GM12878 (cell line): Measurements from ENCODE around the gene PRR18. TPM values are rescaled to one million over a fixed set of nuclear protein-coding genes. Genes with fewer than 3 reads are reported as not detected.

Experiments used
- BHLHE40 ChIP-seq, 2 experiments: fragments of 450-650 bp in 1 of 2; IDR thresholded peaks; 2 replicates each; pipeline ENCODE4 v1.6.1; 2011 to 2017; ENCODE audit warnings: low read depth in 2 of 2, borderline replicate concordance in 1 of 2, improper control_type of control experiment in 1 of 2, low read length in 1 of 2, mild to moderate bottlenecking in 1 of 2
- CHD4 ChIP-seq: fragments of 200-600 bp; sonication (generic); IDR thresholded peaks from 2 replicates; pipeline ENCODE4 v1.6.1; 2016; ENCODE audit warnings: mild to moderate bottlenecking
- IKZF2 ChIP-seq, 2 experiments: fragments of 450-650 bp; IDR thresholded peaks; 2 replicates each; pipeline ENCODE4 v1.6.1; 2017; ENCODE audit warnings: mild to moderate bottlenecking in 2 of 2, moderate library complexity in 2 of 2
- KAT2A ChIP-seq: conservative IDR thresholded peaks from 2 replicates; pipeline ENCODE4 v1.6.1; 2011; ENCODE audit warnings: low read depth, low read length; ENCODE audit not compliant: control insufficient read depth
- KLF5 ChIP-seq: fragments of 450-650 bp; IDR thresholded peaks from 2 replicates; pipeline ENCODE4 v1.6.1; 2014; ENCODE audit warnings: mild to moderate bottlenecking; ENCODE audit not compliant: partially characterized antibody
- MEF2B ChIP-seq: fragments of 450-650 bp; IDR thresholded peaks from 2 replicates; pipeline ENCODE4 v1.6.1; 2018; ENCODE audit warnings: mild to moderate bottlenecking, moderate library complexity; ENCODE audit not compliant: partially characterized antibody, poor library complexity, severe bottlenecking
- NFYB ChIP-seq: IDR thresholded peaks from 2 replicates; pipeline ENCODE4 v1.6.1; 2011; ENCODE audit warnings: low read depth, mild to moderate bottlenecking, low read length, improper control_type of control experiment, moderate library complexity; ENCODE audit not compliant: insufficient read depth
- SREBF2 ChIP-seq: IDR thresholded peaks from 2 replicates; pipeline ENCODE4 v1.6.1; 2012; ENCODE audit warnings: mild to moderate bottlenecking, low read length
- polyA plus RNA-seq, 11 experiments: library from polyadenylated mRNA; depleted of rRNA in 4 of 11; unstranded in 6 of 11; stranded (reverse) in 5 of 11; fragments of >200 nt; fragmentation: Nextera tagmentation in 4 of 11; fragmentation: Illumina TruSeq in 1 of 11; extraction: Ambion mirVana in 4 of 11; extraction: Trizol in 1 of 11; gene quantifications; 1 replicate in 1 of 11; 2 replicates in 10 of 11; pipeline versions ENCODE4 v1.2.1 to v1.2.3, GENCODE V29; 2011 to 2016; ENCODE audit warnings: inconsistent platforms in 2 of 11, missing spikeins in 2 of 11, low read depth in 1 of 11
- total RNA-seq, 4 experiments: library from RNA; depleted of rRNA in 3 of 4; stranded (reverse); fragments of >200 nt in 3 of 4; fragmentation: Illumina TruSeq in 1 of 4; extraction: Trizol in 1 of 4; gene quantifications; 2 replicates each; pipeline versions ENCODE4 v1.2.1 to v1.2.3, GENCODE V29; 2013 to 2021
- TF ChIP-seq, protein P1 (sequence below): fragments of 450-650 bp; IDR thresholded peaks from 2 replicates; pipeline ENCODE4 v1.6.1; 2017; ENCODE audit warnings: mild to moderate bottlenecking, moderate library complexity
- TF ChIP-seq, protein P2 (sequence below): fragments of 450-650 bp; IDR thresholded peaks from 2 replicates; pipeline ENCODE4 v1.6.1; 2017; ENCODE audit warnings: mild to moderate bottlenecking, moderate library complexity
- TF ChIP-seq, protein P3 (sequence below): fragments of 450-650 bp; formaldehyde crosslinking; IDR thresholded peaks from 2 replicates; pipeline ENCODE4 v1.4.0; 2020; ENCODE audit warnings: mild to moderate bottlenecking, moderate library complexity
- TF ChIP-seq, protein P4 (sequence below): IDR thresholded peaks from 2 replicates; pipeline ENCODE4 v1.6.1; 2011; ENCODE audit warnings: mild to moderate bottlenecking, low read depth, low read length, moderate library complexity; ENCODE audit not compliant: insufficient replicate concordance

PRR18 gene
- total and polyA plus RNA-seq, 10 of the 15 experiments (the other 5 are each of a cell fraction or from before 2014, with no cell fraction given): 0.13 to 8.2 (median 1.6) TPM

GRCh38 chr6:166351715-166352285 lies 43.6 kb upstream of the PRR18 start (continued):
- TF ChIP-seq, protein P1, sequence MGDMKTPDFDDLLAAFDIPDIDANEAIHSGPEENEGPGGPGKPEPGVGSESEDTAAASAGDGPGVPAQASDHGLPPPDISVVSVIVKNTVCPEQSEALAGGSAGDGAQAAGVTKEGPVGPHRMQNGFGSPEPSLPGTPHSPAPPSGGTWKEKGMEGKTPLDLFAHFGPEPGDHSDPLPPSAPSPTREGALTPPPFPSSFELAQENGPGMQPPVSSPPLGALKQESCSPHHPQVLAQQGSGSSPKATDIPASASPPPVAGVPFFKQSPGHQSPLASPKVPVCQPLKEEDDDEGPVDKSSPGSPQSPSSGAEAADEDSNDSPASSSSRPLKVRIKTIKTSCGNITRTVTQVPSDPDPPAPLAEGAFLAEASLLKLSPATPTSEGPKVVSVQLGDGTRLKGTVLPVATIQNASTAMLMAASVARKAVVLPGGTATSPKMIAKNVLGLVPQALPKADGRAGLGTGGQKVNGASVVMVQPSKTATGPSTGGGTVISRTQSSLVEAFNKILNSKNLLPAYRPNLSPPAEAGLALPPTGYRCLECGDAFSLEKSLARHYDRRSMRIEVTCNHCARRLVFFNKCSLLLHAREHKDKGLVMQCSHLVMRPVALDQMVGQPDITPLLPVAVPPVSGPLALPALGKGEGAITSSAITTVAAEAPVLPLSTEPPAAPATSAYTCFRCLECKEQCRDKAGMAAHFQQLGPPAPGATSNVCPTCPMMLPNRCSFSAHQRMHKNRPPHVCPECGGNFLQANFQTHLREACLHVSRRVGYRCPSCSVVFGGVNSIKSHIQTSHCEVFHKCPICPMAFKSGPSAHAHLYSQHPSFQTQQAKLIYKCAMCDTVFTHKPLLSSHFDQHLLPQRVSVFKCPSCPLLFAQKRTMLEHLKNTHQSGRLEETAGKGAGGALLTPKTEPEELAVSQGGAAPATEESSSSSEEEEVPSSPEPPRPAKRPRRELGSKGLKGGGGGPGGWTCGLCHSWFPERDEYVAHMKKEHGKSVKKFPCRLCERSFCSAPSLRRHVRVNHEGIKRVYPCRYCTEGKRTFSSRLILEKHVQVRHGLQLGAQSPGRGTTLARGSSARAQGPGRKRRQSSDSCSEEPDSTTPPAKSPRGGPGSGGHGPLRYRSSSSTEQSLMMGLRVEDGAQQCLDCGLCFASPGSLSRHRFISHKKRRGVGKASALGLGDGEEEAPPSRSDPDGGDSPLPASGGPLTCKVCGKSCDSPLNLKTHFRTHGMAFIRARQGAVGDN: 0 out of 2 replicates have a peak, but pooled peaks have one; percentile 23
- TF ChIP-seq, protein P2, sequence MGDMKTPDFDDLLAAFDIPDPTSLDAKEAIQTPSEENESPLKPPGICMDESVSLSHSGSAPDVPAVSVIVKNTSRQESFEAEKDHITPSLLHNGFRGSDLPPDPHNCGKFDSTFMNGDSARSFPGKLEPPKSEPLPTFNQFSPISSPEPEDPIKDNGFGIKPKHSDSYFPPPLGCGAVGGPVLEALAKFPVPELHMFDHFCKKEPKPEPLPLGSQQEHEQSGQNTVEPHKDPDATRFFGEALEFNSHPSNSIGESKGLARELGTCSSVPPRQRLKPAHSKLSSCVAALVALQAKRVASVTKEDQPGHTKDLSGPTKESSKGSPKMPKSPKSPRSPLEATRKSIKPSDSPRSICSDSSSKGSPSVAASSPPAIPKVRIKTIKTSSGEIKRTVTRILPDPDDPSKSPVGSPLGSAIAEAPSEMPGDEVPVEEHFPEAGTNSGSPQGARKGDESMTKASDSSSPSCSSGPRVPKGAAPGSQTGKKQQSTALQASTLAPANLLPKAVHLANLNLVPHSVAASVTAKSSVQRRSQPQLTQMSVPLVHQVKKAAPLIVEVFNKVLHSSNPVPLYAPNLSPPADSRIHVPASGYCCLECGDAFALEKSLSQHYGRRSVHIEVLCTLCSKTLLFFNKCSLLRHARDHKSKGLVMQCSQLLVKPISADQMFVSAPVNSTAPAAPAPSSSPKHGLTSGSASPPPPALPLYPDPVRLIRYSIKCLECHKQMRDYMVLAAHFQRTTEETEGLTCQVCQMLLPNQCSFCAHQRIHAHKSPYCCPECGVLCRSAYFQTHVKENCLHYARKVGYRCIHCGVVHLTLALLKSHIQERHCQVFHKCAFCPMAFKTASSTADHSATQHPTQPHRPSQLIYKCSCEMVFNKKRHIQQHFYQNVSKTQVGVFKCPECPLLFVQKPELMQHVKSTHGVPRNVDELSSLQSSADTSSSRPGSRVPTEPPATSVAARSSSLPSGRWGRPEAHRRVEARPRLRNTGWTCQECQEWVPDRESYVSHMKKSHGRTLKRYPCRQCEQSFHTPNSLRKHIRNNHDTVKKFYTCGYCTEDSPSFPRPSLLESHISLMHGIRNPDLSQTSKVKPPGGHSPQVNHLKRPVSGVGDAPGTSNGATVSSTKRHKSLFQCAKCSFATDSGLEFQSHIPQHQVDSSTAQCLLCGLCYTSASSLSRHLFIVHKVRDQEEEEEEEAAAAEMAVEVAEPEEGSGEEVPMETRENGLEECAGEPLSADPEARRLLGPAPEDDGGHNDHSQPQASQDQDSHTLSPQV: no peak
- TF ChIP-seq KLF5: no peak
- TF ChIP-seq, protein P3, sequence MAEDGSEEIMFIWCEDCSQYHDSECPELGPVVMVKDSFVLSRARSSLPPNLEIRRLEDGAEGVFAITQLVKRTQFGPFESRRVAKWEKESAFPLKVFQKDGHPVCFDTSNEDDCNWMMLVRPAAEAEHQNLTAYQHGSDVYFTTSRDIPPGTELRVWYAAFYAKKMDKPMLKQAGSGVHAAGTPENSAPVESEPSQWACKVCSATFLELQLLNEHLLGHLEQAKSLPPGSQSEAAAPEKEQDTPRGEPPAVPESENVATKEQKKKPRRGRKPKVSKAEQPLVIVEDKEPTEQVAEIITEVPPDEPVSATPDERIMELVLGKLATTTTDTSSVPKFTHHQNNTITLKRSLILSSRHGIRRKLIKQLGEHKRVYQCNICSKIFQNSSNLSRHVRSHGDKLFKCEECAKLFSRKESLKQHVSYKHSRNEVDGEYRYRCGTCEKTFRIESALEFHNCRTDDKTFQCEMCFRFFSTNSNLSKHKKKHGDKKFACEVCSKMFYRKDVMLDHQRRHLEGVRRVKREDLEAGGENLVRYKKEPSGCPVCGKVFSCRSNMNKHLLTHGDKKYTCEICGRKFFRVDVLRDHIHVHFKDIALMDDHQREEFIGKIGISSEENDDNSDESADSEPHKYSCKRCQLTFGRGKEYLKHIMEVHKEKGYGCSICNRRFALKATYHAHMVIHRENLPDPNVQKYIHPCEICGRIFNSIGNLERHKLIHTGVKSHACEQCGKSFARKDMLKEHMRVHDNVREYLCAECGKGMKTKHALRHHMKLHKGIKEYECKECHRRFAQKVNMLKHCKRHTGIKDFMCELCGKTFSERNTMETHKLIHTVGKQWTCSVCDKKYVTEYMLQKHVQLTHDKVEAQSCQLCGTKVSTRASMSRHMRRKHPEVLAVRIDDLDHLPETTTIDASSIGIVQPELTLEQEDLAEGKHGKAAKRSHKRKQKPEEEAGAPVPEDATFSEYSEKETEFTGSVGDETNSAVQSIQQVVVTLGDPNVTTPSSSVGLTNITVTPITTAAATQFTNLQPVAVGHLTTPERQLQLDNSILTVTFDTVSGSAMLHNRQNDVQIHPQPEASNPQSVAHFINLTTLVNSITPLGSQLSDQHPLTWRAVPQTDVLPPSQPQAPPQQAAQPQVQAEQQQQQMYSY (CRISPR knock-in tag): no peak
- peak; percentile 8 to 47; a peak in 1 of 4 replicates for TF ChIP-seq BHLHE40 (IDR thresholded peaks at IDR 0.05; ENCODE audit: borderline replicate concordance in 1 of 2, low read depth in 2 of 2, low read length in 1 of 2)
- peak in 1 of 2 experiments; percentile 33; a peak in 1 of 4 replicates for TF ChIP-seq IKZF2 (IDR thresholded peaks at IDR 0.05)
- TF ChIP-seq NFYB: peak; percentile 74; the same call in 1 of the 2 replicates
- TF ChIP-seq SREBF2: peak; percentile 33; the same call in 1 of the 2 replicates
- no peak for TF ChIP-seq KAT2A
- TF ChIP-seq, protein P4, sequence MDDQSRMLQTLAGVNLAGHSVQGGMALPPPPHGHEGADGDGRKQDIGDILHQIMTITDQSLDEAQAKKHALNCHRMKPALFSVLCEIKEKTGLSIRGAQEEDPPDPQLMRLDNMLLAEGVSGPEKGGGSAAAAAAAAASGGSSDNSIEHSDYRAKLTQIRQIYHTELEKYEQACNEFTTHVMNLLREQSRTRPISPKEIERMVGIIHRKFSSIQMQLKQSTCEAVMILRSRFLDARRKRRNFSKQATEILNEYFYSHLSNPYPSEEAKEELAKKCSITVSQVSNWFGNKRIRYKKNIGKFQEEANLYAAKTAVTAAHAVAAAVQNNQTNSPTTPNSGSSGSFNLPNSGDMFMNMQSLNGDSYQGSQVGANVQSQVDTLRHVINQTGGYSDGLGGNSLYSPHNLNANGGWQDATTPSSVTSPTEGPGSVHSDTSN: peak; percentile 59
- peak; percentile 28 for TF ChIP-seq MEF2B
- TF ChIP-seq CHD4: no peak
